HEK293 (cell line): ENCODE results near the gene ZFHX3.

Experiments used
- BCL11A ChIP-seq: fragments of 450-650 bp; formaldehyde crosslinking; IDR thresholded peaks from 2 replicates; pipeline ENCODE4 v1.5.1; 2016; ENCODE audit warnings: low read depth, missing biosample characterization, missing genetic modification characterization
- GLIS2 ChIP-seq: fragments of 450-650 bp; formaldehyde crosslinking; IDR thresholded peaks from 2 replicates; pipeline ENCODE4 v1.5.1; 2016; ENCODE audit warnings: missing biosample characterization, missing genetic modification characterization
- KLF10 ChIP-seq: fragments of 450-650 bp; IDR thresholded peaks from 2 replicates; pipeline ENCODE4 v1.5.1; 2018; ENCODE audit warnings: missing biosample characterization, mild to moderate bottlenecking, missing genetic modification characterization
- KLF16 ChIP-seq: fragments of 450-650 bp; formaldehyde crosslinking; IDR thresholded peaks from 2 replicates; pipeline ENCODE4 v1.5.1; 2017; ENCODE audit warnings: missing biosample characterization, missing genetic modification characterization
- PRDM10 ChIP-seq: fragments of 450-650 bp; formaldehyde crosslinking; IDR thresholded peaks from 2 replicates; pipeline ENCODE4 v1.5.1; 2016; ENCODE audit warnings: missing biosample characterization, missing genetic modification characterization
- PRDM6 ChIP-seq: fragments of 450-650 bp; formaldehyde crosslinking; IDR thresholded peaks from 2 replicates; pipeline ENCODE4 v1.5.1; 2017; ENCODE audit warnings: missing biosample characterization, missing genetic modification characterization
- SETDB1 ChIP-seq: IDR thresholded peaks from one replicate; pipeline ENCODE4 v1.6.1; 2017; ENCODE audit warnings: mild to moderate bottlenecking, low read length, moderate library complexity, mixed read lengths; ENCODE audit not compliant: insufficient read length
- SP7 ChIP-seq: fragments of 450-650 bp; formaldehyde crosslinking; IDR thresholded peaks from 2 replicates; pipeline ENCODE4 v1.5.1; 2016; ENCODE audit warnings: missing biosample characterization, missing genetic modification characterization
- TRIM28 ChIP-seq: IDR thresholded peaks from 2 replicates; pipeline ENCODE4 v1.6.1; 2011; ENCODE audit warnings: low read length, control low read depth, borderline replicate concordance
- ZBTB20 ChIP-seq: fragments of 450-650 bp; formaldehyde crosslinking; IDR thresholded peaks from 2 replicates; pipeline ENCODE4 v1.5.1; 2016; ENCODE audit warnings: missing biosample characterization, missing genetic modification characterization
- ZBTB44 ChIP-seq: fragments of 450-650 bp; IDR thresholded peaks from 2 replicates; pipeline ENCODE4 v1.5.1; 2018; ENCODE audit warnings: missing biosample characterization, mild to moderate bottlenecking, missing genetic modification characterization
- ZNF148 ChIP-seq: fragments of 450-650 bp; formaldehyde crosslinking; IDR thresholded peaks from 2 replicates; pipeline ENCODE4 v1.5.0; 2017; ENCODE audit warnings: missing biosample characterization, missing genetic modification characterization, borderline replicate concordance
- ZNF169 ChIP-seq: fragments of 450-650 bp; formaldehyde crosslinking; IDR thresholded peaks from 2 replicates; pipeline ENCODE4 v1.5.1; 2016; ENCODE audit warnings: missing biosample characterization, missing genetic modification characterization
- ZNF174 ChIP-seq: fragments of 450-650 bp; formaldehyde crosslinking; IDR thresholded peaks from 2 replicates; pipeline ENCODE4 v1.5.0; 2017; ENCODE audit warnings: missing biosample characterization, mild to moderate bottlenecking, missing genetic modification characterization
- ZNF23 ChIP-seq: fragments of 450-650 bp; formaldehyde crosslinking; IDR thresholded peaks from 2 replicates; pipeline ENCODE4 v1.5.1; 2016; ENCODE audit warnings: missing biosample characterization, missing genetic modification characterization, borderline replicate concordance
- ZNF311 ChIP-seq: fragments of 450-650 bp; formaldehyde crosslinking; IDR thresholded peaks from 2 replicates; pipeline ENCODE4 v1.5.1; 2017; ENCODE audit warnings: missing biosample characterization, missing genetic modification characterization, borderline replicate concordance
- ZNF341 ChIP-seq: fragments of 450-650 bp; formaldehyde crosslinking; IDR thresholded peaks from 2 replicates; pipeline ENCODE4; 2016; ENCODE audit warnings: low read depth, missing biosample characterization, missing genetic modification characterization
- ZNF366 ChIP-seq: fragments of 450-650 bp; formaldehyde crosslinking; conservative IDR thresholded peaks from 2 replicates; pipeline ENCODE4 v1.5.1; 2016; ENCODE audit warnings: missing biosample characterization, missing genetic modification characterization
- ZNF426 ChIP-seq: fragments of 450-650 bp; formaldehyde crosslinking; IDR thresholded peaks from 2 replicates; pipeline ENCODE4 v1.5.1; 2017; ENCODE audit warnings: missing biosample characterization, missing genetic modification characterization, mild to moderate bottlenecking, inconsistent platforms, moderate library complexity
- ZNF473 ChIP-seq: fragments of 450-650 bp; formaldehyde crosslinking; IDR thresholded peaks from 2 replicates; pipeline ENCODE4 v1.5.1; 2017; ENCODE audit warnings: missing biosample characterization, missing genetic modification characterization
- ZNF501 ChIP-seq: fragments of 450-650 bp; formaldehyde crosslinking; IDR thresholded peaks from 2 replicates; pipeline ENCODE4 v1.5.1; 2016; ENCODE audit warnings: missing biosample characterization, missing genetic modification characterization
- ZNF514 ChIP-seq: fragments of 450-650 bp; formaldehyde crosslinking; IDR thresholded peaks from 2 replicates; pipeline ENCODE4 v1.5.1; 2016; ENCODE audit warnings: missing biosample characterization, missing genetic modification characterization
- ZNF548 ChIP-seq: fragments of 450-650 bp; formaldehyde crosslinking; IDR thresholded peaks from 2 replicates; pipeline ENCODE4 v1.5.1; 2016; ENCODE audit warnings: missing biosample characterization, missing genetic modification characterization
- ZNF561 ChIP-seq: fragments of 450-650 bp; IDR thresholded peaks from 2 replicates; pipeline ENCODE4 v1.5.1; 2018; ENCODE audit warnings: missing biosample characterization, missing genetic modification characterization, borderline replicate concordance
- ZNF626 ChIP-seq: fragments of 450-650 bp; sonication (Bioruptor Pico); formaldehyde crosslinking; IDR thresholded peaks from 2 replicates; pipeline ENCODE4 v1.5.1; 2018; ENCODE audit warnings: missing biosample characterization, missing genetic modification characterization, inconsistent platforms
- ZNF776 ChIP-seq: fragments of 450-650 bp; formaldehyde crosslinking; IDR thresholded peaks from 2 replicates; pipeline ENCODE4 v1.5.0; 2017; ENCODE audit warnings: missing biosample characterization, missing genetic modification characterization, borderline replicate concordance
- ZNF785 ChIP-seq: fragments of 450-650 bp; formaldehyde crosslinking; IDR thresholded peaks from 2 replicates; pipeline ENCODE4 v1.5.1; 2016; ENCODE audit warnings: missing biosample characterization, missing genetic modification characterization
- ZNF837 ChIP-seq: fragments of 450-650 bp; formaldehyde crosslinking; IDR thresholded peaks from 2 replicates; pipeline ENCODE4 v1.5.1; 2016; ENCODE audit warnings: missing biosample characterization, missing genetic modification characterization
- ZSCAN5A ChIP-seq: fragments of 450-650 bp; formaldehyde crosslinking; IDR thresholded peaks from 2 replicates; pipeline ENCODE4 v1.5.1; 2016; ENCODE audit warnings: missing biosample characterization, missing genetic modification characterization

Gene ZFHX3

GRCh38 chr16:73093146-73094144, 45.5 kb upstream of the ZFHX3 start (continued):
- TF ChIP-seq ZNF837 (no peak), TRIM28 (no peak), ZNF548 (tag by site-specific recombination) (no peak), ZNF501 (no peak), ZNF174 (tag by site-specific recombination) (no peak), ZNF785 (tag by site-specific recombination) (no peak), ZNF311 (tag by site-specific recombination) (no peak), ZNF341 (tag by site-specific recombination) (peak; percentile 56), ZNF514 (tag by site-specific recombination) (no peak), ZNF148 (no peak), KLF16 (0 out of 2 replicates have a peak, but pooled peaks have one; percentile 16), ZNF23 (tag by site-specific recombination) (no peak), ZBTB20 (tag by site-specific recombination) (peak; percentile 39; the same call in 1 of the 2 replicates), GLIS2 (tag by site-specific recombination) (no peak), KLF10 (no peak), PRDM10 (tag by site-specific recombination) (0 out of 2 replicates have a peak, but pooled peaks have one; percentile 22), ZNF169 (no peak), ZNF626 (tag by site-specific recombination) (no peak), ZNF776 (tag by site-specific recombination) (no peak), BCL11A (no peak), ZBTB44 (tag by site-specific recombination) (0 out of 2 replicates have a peak, but pooled peaks have one; percentile 40), SP7 (no peak), ZNF366 (tag by site-specific recombination) (0 out of 2 replicates have a peak, but pooled peaks have one; percentile 10), ZSCAN5A (tag by site-specific recombination) (no peak), PRDM6 (peak; percentile 98), SETDB1 (no peak), ZNF473 (no peak), ZNF561 (tag by site-specific recombination) (peak; percentile 39; the same call in 1 of the 2 replicates), ZNF426 (no peak)
